ENCODE data around the gene UTF1.
"Not testable (repeated sequence)": the region's sequence is repeated elsewhere in the genome, so short reads cannot be mapped to it uniquely, and the experiment has no call there.

The UTF1 gene

DNA sequence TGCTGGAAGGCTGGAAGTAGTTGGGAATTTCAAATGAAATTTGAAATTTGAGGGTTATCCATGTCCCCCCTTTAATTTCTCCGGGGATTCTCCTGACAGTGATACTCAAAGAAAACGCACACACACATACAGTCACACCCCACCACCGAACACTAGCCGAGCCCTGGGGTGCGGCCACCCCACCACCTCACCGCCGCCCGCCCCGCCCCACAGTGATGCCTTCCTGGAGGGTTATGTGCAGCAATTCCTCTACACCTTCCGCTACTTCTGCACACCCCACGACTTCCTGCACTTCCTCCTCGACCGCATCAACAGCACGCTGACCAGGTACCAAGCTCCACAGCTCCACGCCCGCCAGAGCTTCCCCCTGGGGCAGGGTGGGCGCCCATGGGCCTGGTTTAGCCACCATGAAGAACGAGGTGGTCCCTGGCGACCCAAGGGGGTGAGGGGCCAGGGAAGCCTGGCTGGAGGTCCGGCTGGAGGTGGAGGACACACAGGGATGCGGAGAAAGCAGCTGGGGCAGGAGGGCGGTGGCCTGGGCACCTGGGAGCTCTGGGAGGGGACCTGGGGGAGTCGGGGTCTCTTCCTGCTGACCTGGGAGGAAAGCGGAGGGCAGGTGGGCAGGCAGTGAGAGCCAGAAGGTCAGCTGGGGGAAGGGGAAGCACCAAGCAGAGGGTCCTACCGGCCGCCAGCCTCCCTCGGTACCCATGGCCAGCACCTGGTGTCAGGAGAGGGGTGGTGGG lies 19.4 kb upstream of the UTF1 start:
- no peak for DNase-seq

DNA sequence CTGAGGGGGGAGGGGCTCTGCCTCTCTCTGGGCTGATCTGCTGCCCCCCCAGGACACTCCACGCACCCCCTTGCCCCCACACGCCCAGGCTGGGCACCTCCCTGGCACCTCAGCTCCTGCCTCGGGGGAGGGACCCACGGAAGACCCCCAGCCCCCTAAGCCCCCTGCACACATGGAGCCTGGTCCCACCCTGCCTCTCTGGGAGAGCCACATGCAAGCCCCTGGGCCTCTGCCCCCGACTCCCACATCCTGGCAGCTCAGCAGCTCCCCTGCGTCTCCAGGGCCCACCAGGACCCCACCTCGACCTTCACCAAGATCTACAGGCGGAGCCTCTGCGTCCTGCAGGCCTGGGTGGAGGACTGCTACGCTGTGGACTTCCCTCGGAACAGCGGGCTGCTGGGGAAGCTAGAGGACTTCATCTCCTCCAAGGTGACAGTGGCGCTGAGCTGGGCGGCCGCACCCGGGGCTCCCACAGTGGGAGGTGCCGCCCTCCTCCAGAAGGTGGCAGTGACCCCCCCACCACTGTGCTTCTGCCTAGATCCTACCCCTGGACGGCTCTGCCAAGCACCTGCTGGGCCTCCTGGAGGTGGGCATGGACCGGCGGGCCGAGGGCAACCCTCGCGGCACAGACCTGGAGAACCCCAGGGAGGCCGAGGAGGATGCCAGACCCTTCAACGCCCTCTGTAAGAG lies 18.7 kb upstream of the UTF1 start:
- no peak for DNase-seq

DNA sequence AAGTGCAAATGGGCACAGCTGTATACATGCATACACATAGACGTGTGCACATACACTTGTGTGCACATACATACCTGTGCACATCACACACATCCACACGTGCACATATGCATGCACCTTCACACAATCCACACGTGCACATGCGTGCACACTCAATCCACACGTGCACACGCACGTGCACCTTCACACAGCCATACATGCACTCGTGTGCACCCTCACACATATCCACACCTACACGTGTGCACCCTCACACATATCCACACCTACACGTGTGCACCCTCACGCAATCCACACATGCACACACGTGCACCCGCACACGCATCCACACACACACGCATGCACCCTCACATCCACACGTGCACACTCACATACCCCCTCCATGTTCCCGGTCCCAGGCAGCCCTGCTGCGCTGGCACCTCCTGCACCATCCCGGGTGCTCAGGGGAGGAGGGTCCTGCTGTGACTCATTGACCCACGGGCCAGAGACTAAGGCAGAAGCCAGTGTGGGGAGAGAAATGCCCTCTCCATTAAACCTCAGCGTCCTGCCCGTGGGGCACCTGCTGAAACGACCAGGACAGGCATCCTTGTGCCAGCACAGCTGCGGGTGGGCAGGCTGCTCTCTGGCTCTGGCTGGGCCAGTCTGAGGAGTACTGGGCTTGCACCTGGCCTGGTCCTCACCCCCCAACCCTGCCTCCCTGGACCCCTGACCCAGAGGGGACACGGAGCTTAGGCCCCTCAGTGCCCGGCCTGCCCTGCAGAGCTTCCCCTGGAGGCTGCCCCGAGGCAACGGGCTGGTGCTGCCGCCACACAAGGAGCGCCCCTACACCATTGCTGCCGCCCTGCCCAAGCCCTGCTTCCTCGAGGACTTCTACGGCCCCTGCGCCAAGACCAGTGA lies 17.8 kb upstream of the UTF1 start:
- DNase-seq, result no peak

DNA sequence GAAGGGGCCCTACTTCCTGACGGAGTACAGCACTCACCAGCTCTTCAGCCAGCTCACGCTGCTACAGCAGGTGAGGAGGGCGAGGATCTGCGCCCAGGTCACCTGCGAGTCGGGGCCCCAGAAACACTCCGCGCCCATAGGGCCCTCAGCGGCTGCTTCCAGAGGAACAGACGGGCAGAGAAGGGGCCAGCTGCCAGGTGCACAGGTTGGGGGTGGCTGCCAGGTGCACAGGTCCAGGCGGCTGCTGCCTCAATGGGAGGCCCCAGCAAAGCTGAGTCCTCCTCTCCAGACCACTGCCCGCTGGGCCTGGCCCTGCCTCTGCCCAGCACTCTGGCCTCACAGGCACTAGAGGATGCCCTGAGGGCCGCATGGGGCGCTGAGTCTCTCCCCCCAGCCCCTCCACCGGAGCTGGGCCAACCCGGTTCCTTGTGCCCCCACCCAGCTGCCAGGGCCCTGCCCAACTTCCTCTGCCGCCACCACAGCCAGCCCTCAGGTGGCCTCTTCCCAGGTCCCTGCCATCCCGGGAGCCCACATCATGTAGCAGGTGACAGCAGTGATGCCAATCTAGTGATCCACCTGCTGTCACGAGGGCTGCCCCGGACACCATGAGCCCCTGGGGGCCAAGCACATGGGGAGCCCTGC lies 17.0 kb upstream of the UTF1 start:
- DNase-seq, result no peak

DNA sequence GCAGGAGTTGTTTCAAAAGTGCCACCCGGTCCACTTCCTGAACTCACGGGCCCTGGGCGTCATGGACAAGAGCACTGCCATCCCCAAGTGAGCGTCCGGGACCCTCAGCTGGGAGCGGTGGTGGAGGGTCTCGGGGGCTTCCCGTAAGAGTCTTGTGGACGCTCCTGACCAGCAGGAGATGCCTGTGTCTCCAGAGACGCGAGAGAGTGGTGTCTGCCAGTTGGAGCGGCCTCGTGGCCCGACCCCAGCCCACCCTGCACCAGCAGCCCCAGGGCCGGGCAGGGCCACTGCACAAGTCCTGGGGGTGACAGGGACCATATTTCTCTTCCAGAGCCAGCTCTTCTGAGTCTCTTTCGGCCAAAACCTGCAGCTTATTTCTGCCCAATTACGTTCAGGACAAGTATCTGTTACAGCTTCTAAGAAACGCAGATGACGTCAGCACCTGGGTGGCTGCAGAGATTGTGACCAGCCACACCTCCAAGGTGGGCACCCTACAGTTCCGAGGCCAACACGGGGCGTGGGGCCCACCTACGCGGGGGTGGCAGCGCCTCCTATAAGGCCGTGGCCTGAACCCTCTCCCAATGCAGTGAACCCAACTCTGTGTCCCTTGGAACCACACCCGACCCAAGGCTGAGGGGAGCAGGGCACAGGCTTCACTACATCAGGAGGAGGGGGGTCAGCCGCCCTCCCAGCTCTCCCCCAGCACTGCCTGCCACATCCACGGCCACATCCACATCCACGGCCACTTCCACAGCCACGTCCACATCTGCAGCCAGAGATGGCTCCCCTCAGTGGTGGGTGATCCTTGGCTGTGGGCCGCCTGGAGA lies 16.2 kb upstream of the UTF1 start:
- no peak for DNase-seq

DNA sequence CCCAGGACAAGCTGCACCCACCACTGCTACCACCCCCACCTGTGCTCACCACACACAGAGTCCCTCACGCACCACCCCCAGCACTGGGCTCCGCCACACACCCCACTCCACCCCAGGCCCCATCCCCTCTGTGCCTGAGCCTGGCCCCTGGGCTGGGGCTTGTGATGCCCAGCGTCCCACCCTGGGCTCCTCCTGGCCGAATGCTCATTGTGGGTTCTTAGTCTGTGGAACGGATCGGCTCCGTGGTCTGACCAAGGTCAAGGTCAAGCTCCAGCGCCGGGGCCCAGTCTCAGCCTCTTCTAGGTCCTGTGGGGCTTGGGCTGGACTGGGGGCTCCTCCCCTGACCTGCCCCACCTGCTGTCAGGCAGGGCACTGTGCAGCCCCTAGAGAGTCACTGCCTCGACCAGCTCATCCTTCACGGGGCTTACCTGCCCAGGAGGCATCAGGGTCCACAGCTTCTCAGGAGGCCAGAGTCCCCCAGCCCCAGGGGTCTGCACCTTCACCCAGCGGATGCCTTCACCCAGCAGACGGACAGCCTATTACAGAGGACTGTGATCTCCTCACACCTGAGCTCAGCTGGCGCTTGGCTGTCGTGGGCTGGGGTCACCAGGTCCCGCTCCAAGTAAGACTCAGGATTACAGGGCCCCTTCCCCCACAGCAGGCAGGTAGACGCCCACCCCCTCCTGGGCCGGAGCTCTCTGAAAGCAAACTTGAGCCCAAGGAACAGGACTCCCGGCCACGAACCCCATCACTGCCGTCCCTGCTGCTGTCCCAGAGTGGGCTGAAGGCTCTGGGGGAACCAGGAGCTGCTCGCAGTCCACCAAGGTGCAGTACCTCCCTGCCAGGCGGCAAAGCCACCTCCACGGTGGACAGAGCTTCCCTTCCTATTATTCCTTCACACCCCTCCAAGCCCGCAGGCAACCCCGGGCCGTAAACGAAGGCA lies 15.3 kb upstream of the UTF1 start:
- DNase-seq, result no peak

DNA sequence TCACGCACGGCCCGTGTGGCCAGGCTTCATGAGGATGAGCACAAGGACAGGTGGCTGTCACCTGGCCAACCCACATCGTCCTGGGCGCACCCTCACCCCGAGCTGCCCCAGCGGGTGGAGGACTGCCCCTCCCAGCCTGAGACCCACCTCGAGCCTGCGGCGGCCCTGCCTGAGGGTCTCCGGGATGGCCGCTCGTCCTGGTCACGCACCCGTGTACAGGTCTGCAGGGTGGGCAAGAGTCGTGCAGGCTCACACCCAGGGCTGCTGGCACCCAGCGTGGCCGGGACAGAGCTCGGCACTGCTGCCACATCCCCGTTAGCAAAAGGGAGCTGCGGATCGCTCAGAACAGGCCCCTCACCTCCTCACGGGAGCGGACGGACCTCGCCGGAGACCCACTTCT lies 14.4 kb upstream of the UTF1 start:
- DNase-seq, result no peak

DNA sequence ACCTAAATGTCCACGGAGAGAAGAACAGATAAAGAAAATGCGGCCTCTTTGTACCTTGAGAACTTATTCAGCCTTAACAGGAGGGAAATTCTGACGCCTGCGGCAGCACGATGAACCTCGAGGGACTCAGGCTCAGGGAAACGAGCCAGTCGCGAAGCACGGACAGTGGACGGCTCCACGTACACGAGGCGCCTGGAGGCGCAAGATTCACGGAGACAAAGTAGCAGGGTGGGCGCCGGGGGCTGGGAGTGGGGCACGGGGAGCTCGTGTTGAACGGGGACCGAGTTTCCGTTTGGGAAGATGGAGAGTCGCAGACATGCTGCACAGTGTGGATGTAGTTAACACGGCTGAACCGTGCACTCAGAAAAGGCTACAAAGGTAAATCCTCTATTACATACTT lies 13.2 kb upstream of the UTF1 start:
- DNase-seq, result no peak

DNA sequence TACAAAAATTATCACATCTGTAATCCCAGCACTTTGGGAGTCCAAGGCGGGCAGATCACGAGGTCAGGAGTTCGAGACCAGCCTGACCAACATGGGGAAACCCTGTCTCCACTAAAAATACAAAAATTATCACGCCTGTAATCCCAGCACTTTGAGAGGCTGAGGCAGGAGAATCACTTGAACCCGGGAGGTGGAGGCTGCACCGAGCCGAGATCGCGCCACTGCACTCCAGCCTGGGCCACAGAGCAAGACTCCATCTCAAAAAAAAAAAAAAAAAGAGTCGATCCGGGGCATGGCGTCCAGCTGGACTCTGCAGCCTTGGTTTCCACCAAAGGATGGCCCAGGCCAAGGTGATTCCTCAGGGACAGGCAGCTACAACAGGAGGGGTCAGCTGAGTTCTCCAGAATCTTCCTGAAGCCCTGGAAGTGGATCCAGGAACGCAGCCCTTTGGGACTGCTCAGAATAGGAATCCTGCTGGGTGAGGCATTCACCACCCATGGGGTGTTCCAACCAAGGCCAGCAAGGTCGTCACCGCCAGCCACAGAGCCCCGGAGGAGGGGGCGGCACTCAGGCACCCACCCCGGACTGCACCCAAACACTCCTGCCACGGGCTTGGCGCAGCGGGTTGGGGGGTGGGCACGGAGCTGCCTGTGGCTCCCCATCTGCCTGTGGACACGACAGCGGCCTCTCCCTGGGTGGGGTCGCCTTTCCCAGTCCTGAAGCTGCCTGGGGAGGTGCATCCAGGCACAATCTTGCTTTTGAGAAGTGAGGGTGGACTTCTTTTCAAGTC lies 12.0 kb upstream of the UTF1 start:
- no peak for DNase-seq

DNA sequence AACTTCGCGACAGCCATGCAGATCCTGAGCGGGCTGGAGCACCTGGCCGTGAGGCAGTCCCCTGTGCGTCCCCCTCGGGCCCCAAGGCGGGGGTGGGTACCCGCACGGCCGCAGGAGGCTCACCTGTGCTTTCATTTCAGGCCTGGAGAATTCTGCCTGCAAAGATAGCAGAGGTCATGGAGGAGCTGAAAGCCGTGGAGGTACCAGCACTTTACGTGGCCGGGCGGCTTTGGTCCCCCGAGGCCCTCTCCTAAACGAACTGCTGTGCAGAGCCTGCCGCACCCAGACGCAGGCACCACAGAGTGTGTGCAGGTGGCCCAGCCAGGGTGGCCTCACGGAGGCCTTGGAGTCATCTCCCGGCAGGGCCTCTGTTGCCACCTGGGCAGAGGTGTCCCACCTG lies 11.1 kb upstream of the UTF1 start:
- no peak for DNase-seq

DNA sequence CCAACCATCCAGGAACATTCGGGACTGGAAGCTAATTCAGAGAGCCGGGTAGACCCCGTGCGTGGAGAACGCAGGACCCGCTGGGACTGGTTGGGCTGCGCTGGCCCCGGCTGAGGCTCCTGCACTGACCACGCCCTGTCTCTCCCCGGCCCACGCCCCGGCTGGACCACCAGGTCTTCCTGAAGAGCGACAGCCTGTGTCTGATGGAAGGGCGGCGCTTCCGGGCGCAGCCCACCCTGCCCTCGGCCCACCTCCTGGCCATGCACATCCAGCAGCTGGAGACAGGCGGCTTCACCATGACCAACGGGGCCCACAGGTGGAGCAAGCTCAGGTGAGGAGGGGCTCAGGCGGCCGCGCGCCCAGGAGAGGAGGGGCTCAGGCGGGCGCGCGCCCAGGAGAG lies 10.2 kb upstream of the UTF1 start:
- DNase-seq, result no peak

DNA sequence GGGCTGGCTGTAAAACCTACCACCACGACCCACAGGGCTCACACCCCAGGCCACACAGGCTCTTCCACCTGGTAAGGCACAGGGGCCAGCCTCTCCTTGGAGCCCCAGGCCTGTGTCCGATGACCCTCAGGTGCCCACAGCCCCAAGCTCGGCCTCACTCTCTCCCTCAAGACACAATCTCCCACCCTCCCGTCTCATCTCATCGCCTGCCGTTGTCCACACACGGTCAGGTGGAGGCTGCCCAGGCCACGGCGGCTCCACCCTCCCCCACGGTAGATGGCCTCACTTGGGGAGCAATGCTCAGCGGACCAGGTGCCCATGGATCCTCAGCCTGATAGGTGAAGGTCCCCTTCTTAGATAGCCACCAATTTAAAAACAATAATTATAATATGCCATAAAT lies 8.7 kb upstream of the UTF1 start:
- no peak for DNase-seq

DNA sequence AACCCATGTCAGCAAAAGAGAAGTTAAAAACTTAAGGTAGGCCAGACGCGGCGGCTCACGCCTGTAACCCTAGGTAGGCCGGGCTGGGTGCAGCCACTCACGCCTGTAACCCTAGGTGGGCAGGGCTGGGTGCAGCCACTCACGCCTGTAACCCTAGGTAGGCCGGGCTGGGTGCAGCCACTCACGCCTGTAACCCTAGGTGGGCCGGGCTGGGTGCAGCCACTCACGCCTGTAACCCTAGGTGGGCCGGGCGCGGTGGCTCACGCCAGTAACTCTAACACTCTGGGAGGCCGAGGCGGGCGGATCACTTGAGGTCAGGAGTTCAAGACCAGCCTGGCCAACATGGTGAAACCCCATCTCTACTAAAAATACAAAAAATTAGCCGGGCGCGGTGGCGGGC lies 8.3 kb upstream of the UTF1 start:
- not testable (repeated sequence) for DNase-seq

DNA sequence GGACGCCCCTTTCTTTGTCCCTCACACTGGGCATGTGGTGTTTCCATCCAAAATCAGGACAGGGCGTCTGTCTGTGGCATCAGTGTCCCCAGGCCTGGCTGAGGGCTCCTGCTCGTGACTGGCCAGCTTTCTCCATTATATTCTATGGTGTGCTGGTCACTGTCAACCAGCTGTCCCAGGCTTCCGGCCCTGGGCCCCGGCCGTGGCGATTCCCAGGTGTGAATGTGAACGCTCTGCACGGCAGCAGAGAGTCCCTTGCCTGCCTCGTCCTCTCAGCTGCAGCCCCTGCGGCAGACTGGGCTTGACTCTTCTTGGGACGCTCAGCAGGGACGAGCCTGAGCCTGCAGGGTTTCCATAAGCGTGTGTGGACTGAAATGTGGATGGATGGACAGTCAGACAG lies 5.9 kb upstream of the UTF1 start:
- no peak for DNase-seq

DNA sequence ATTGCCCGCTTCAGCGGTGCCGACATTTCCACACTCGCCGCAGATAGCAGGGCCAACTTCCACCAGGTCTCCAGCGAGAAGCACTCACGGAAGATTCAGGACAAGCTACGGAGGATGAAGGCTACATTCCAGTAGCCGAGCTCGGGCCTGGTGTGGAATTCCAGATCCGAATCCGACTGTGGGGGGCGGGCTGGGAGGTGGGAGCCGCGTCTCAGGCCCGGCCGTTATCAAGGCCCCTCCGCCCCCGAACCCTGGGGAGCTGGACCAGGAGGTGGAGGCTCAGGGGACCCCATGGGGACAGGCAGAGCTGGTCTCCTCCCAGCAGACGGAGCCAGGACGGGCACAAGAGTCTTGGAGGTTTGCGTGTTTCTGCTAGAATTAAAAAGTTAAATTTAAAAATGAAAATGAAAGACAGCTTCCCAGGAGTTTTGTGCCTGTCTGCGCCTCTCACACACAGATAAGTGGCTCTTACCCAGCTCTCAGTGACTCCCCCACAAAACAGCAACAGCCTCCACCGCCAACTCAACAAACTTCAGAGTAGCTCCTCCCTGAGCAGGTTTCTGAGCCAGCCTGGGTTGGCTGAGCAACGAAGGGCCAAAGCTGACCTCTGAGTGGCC lies 5.2 kb upstream of the UTF1 start:
- no peak for DNase-seq

DNA sequence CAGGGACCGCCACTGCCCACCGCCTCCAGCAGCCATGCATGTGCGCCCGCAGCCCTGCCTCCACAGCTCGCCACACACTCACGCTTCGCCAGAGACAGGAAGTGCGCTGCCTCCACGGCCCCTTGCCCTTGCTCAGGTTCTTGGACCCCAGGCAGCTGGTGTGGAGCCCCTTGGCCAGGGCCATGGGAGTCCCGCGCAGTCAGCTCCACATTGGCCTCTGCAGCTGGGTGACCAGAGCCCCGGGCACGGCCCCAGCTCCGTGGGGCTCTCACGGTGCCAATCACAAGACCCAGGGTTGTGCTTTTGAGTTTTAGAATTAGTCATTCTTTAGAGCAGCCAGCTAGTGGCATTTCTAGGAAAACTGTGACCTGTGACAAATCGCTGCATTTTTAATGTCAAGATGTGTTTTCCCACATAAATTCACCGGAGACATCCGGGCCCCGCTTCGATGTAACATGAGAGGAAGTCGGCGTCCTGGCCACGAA lies 4.3 kb upstream of the UTF1 start:
- no peak for DNase-seq

DNA sequence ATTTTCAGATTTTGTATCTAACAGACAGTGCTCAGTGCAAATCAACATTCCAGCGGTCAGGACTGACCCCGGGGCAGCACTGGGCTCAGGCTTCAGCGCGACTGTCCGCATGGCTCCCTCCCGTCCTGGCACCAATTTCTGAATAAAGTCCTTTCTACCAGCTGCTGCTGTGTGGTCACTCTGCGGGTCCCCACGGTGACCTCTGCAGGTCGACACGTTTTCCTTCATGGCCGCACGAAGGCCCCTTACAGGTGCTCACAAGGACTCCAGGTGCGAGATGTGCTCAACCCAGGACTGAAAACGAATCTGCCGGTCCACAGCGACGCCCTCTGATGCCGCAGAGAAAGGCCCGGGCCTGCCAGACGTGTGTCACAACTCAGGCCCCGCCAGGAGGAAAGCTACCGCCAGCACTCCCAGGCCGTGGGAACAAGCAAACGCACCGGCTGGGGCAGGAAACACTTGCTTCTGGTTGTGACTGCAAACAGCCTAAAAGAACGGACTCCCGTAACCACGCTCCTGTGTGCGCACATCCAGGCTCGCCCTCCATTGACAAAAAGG lies 3.7 kb upstream of the UTF1 start:
- no peak for DNase-seq

DNA sequence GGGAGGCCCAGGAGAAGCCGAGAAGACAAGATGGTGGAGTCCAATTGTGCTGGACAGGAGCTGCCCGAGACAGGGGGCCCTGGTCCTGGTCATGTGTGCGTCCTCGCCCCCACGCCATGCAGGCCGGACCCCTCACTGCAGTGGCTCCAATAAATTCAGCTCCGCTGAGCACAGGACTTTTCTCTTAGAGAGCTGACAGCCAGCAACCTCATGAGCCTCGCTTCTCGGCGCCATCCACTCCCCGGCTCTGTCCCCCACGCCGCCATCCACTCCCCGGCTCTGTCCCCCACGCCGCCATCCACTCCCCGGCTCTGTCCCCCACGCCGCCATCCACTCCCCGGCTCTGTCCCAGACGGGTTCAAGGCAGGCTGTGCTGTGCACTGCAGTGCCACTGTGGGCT lies 2.8 kb upstream of the UTF1 start:
- no peak for DNase-seq

DNA sequence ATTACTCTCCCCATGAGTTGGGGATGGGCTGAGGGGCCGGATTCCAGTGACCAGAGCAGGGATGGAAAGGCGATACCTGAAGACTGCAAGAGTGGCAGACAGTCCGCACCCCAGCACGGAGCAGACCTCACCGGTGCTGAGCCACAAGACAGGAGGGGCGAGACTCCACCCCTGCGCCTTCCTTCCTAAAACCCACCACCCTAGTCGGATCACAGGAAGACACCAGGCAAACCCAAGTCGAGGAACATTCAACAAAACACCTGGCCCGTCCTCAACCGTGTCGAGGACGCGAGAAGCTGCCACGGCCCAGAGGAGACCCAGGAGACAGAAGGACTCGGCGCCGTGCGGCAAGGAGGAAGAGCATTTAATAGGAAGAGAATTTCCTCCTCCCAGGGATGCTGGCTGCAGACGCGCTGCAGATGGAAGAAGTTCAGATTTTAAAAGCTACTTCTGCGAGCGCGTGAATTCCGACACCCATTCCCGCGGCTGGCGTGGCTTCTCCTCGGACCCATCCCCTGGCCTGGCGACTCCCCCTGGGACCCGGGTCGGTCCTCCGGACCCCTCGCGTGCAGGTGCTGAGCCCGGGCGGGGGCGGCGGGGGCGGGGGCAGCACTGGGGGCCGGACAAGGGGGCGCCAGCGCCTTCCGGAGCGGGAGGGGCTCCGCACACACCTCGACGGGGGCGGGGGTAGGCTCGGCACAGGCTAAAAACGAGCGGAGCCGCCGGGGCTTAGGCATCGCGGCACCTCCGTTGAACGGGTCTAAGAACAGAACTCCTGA lies 563 bp upstream of the UTF1 start:
- DNase-seq, result no peak
